OCI-LY1 (cell line): ENCODE data around the gene DCBLD2.

Experiments
- H2AFZ ChIP-seq: fragments of 200-600 bp; sonication (generic), shearing (Covaris generic); 2 replicates; pipeline ENCODE4 v1.6.0; 2014; ENCODE audit warnings: antibody characterized with exemption, mild to moderate bottlenecking, low read length
- H3F3A ChIP-seq: fragments of 200-600 bp; sonication (generic), shearing (Covaris generic); 2 replicates; pipeline ENCODE4 v1.6.0; 2014; ENCODE audit warnings: mild to moderate bottlenecking, antibody characterized with exemption, low read length, moderate library complexity; ENCODE audit not compliant: insufficient read depth
- H3K27ac ChIP-seq: fragments of 200-600 bp; sonication (generic); 2 replicates; pipeline ENCODE4 v1.5.1; 2014; ENCODE audit warnings: low read length, mixed run types, mild to moderate bottlenecking, low read depth; ENCODE audit not compliant: poor library complexity, severe bottlenecking
- H3K27me3 ChIP-seq: fragments of 200-600 bp; sonication (generic); 2 replicates; pipeline ENCODE4 v1.6.0; 2014; ENCODE audit warnings: antibody characterized with exemption, mild to moderate bottlenecking, low read length, moderate library complexity; ENCODE audit not compliant: insufficient read depth
- H3K36me3 ChIP-seq: fragments of 200-600 bp; sonication (generic); 2 replicates; pipeline ENCODE4 v1.6.1; 2014; ENCODE audit warnings: mild to moderate bottlenecking, antibody characterized with exemption, low read length, moderate library complexity, mixed read lengths; ENCODE audit not compliant: insufficient read depth
- H3K4me1 ChIP-seq: fragments of 200-600 bp; sonication (generic); 2 replicates; pipeline ENCODE4 v1.5.1; 2014; ENCODE audit warnings: mild to moderate bottlenecking, low read length, moderate library complexity; ENCODE audit not compliant: insufficient read depth, severe bottlenecking
- H3K4me2 ChIP-seq: fragments of 200-600 bp; sonication (generic), shearing (Covaris generic); 2 replicates; pipeline ENCODE4 v1.6.1; 2014; ENCODE audit warnings: low read length
- H3K4me3 ChIP-seq: fragments of 200-600 bp; sonication (generic); 2 replicates; pipeline ENCODE4 v1.5.1; 2014; ENCODE audit warnings: low read length, low read depth, mild to moderate bottlenecking, mixed read lengths; ENCODE audit not compliant: poor library complexity, severe bottlenecking
- H3K79me2 ChIP-seq: fragments of 200-600 bp; shearing (Covaris generic); 2 replicates; pipeline ENCODE4 v1.6.1; 2016; ENCODE audit warnings: mixed run types, low read length, mixed read lengths; ENCODE audit not compliant: insufficient read depth
- H3K9ac ChIP-seq: fragments of 200-600 bp; sonication (generic), shearing (Covaris generic); 2 replicates; pipeline ENCODE4 v1.6.1; 2014; ENCODE audit warnings: mild to moderate bottlenecking, low read length, mixed read lengths
- H3K9me2 ChIP-seq: fragments of 200-600 bp; sonication (generic), shearing (Covaris generic); 2 replicates; pipeline ENCODE4 v1.6.1; 2014; ENCODE audit warnings: low read depth, mild to moderate bottlenecking, low read length, mixed read lengths
- H3K9me3 ChIP-seq: fragments of 200-600 bp; shearing (Covaris generic); 2 replicates; pipeline ENCODE4 v1.6.1; 2014; ENCODE audit warnings: low read length, mixed read lengths
- H4K20me1 ChIP-seq: fragments of 200-600 bp; sonication (generic), shearing (Covaris generic); 2 replicates; pipeline ENCODE4 v1.6.0; 2016; ENCODE audit warnings: mild to moderate bottlenecking, low read length; ENCODE audit not compliant: insufficient read depth
- EZH2 ChIP-seq: fragments of 200-600 bp; sonication (generic), shearing (Covaris generic); IDR thresholded peaks from 2 replicates; pipeline ENCODE4 v1.8.0; 2017; ENCODE audit warnings: borderline replicate concordance, mixed run types, mild to moderate bottlenecking, antibody characterized with exemption, low read length, moderate library complexity, mixed read lengths
- TF ChIP-seq, protein P1 (sequence below): fragments of 200-600 bp; sonication (generic), shearing (Covaris generic); IDR thresholded peaks from 2 replicates; pipeline ENCODE4 v1.5.1; 2017; ENCODE audit warnings: mild to moderate bottlenecking, antibody characterized with exemption, low read length, moderate library complexity, mixed read lengths

DCBLD2 gene

DNA sequence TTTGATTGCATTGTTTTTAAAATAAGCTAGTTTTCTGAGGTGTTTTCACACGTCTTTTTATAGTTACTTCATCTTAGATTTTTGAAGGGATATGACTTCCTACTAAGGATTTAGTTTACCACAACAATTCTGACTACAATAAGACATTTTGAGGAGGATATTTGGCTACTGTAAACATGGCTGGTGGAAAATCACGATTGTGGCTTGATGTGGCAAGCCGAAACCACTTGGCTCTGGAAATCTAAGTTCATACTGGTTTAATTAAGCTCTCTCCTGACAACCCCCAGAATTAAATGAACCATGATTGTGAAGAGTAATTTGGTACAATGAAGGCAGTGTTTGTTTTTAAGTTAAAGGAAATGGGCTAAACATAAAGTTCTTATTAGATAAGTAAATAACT lies 107.5 kb downstream of the DCBLD2 start:
- Histone ChIP-seq H3K4me2 (no peak overlapping the region), H3K4me3 (no peak overlapping the region), H2AFZ (no peak overlapping the region), H3K36me3 (no peaks in the 10 kb centered on the region), H3K4me1 (no peaks in the 10 kb centered on the region), H3K9me3 (no peaks in the 10 kb centered on the region), H3K9ac (no peak overlapping the region), H3K27ac (no peak overlapping the region), H3K9me2 (no peaks in the 10 kb centered on the region), H3K79me2 (no peaks in the 10 kb centered on the region), H3F3A (no peaks in the 10 kb centered on the region), H3K27me3 (no peaks in the 10 kb centered on the region), H4K20me1 (no peaks in the 10 kb centered on the region)
- TF ChIP-seq, protein P1, sequence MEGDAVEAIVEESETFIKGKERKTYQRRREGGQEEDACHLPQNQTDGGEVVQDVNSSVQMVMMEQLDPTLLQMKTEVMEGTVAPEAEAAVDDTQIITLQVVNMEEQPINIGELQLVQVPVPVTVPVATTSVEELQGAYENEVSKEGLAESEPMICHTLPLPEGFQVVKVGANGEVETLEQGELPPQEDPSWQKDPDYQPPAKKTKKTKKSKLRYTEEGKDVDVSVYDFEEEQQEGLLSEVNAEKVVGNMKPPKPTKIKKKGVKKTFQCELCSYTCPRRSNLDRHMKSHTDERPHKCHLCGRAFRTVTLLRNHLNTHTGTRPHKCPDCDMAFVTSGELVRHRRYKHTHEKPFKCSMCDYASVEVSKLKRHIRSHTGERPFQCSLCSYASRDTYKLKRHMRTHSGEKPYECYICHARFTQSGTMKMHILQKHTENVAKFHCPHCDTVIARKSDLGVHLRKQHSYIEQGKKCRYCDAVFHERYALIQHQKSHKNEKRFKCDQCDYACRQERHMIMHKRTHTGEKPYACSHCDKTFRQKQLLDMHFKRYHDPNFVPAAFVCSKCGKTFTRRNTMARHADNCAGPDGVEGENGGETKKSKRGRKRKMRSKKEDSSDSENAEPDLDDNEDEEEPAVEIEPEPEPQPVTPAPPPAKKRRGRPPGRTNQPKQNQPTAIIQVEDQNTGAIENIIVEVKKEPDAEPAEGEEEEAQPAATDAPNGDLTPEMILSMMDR = no peak

DNA sequence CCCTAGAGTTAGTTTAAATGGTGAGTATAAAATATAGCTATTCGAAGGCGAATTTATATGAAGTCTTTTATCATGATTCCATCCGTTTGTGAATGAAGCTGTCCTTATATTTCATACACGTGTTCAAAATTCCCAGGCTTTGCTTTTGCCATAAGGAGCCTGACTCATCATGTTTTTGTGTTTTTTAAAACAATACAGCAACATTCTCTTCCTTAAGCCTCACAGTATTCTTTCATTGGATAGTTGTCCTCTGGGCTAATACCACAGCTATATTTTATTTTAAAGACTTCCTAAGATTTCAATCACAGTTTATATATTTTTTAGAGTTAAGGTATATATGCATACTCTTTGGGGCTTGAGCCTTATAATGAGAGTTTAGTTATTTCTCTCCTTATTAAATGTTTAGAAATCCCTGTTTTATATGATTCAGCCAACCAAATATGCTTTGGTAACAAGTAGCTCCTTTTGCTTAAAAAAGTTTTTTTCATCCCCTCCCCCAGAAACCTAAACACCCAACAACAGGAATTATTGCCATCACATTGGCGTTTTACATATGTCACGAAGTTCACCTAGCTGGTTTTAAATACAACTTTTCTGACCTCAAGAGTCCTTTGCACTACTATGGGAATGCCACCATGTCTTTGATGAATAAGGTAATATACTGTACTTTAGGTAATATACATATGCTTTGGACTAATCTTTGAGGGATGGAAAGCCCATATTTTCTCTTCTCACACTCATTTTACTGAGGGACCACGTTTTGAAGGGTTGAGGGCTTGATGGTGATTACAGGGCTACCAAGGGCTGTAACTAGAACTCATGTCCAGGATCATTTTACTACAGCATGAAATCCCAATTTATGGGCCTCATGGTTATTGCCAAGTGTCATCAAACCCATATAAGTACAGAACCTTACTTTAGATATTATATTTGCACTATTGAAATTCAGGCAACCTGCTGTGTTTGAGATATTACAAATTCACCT lies 109.9 kb downstream of the DCBLD2 start:
- TF ChIP-seq, protein P1 = no peak
- TF ChIP-seq EZH2 = no peak
- H3K4me1 ChIP-seq = no peaks in the 10 kb centered on the region
- H3K36me3 ChIP-seq = no peaks in the 10 kb centered on the region
- H3K9ac ChIP-seq = no peak overlapping the region
- H3K9me2 ChIP-seq = no peaks in the 10 kb centered on the region
- no peaks in the 10 kb centered on the region for H3K27me3 ChIP-seq
- no peaks in the 10 kb centered on the region for H3K79me2 ChIP-seq
- no peaks in the 10 kb centered on the region for H3K9me3 ChIP-seq
- H3F3A ChIP-seq = no peaks in the 10 kb centered on the region
- no peak overlapping the region for H3K27ac ChIP-seq
- H4K20me1 ChIP-seq = no peaks in the 10 kb centered on the region
- no peak overlapping the region for H3K4me3 ChIP-seq
- no peak overlapping the region for H3K4me2 ChIP-seq
- H2AFZ ChIP-seq = no peak overlapping the region

DNA sequence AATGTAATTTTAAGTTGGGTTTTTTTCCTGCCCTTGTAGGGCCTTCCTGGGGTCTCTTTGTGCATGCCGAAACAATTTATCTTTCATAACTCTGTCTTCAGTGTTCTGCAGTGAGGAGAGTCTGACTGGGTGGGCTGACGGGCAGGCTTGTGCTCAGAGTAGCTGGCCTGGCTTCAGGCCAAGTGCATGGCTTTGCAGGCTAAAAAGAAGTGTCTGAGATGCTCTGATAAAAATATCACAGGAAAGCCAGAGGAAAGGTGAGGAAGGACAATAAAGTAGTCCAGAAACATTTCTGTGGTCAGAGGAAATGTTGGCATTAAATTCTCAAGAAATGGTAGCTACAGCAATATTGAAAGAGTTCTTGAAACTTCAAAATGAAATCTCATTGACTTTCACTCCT lies 112.8 kb downstream of the DCBLD2 start:
- Histone ChIP-seq H2AFZ (no peak overlapping the region), H3K27me3 (no peaks in the 10 kb centered on the region), H4K20me1 (no peaks in the 10 kb centered on the region), H3K27ac (no peak overlapping the region), H3K9ac (no peak overlapping the region), H3K4me2 (no peak overlapping the region), H3F3A (no peaks in the 10 kb centered on the region), H3K9me2 (no peaks in the 10 kb centered on the region), H3K79me2 (no peaks in the 10 kb centered on the region), H3K36me3 (no peaks in the 10 kb centered on the region), H3K4me3 (no peak overlapping the region), H3K4me1 (no peaks in the 10 kb centered on the region), H3K9me3 (no peaks in the 10 kb centered on the region)
- TF ChIP-seq EZH2 = no peak
- TF ChIP-seq, protein P1 = no peak
